Measurements from ENCODE around the gene RUFY2. TPM values are rescaled to one million over a fixed set of nuclear protein-coding genes. Genes with fewer than 3 reads are reported as not detected.

The RUFY2 gene
- polyA plus RNA-seq, 6 donors from 2014 or later: 3.8 to 15.7 (median 11.1) TPM

DNA sequence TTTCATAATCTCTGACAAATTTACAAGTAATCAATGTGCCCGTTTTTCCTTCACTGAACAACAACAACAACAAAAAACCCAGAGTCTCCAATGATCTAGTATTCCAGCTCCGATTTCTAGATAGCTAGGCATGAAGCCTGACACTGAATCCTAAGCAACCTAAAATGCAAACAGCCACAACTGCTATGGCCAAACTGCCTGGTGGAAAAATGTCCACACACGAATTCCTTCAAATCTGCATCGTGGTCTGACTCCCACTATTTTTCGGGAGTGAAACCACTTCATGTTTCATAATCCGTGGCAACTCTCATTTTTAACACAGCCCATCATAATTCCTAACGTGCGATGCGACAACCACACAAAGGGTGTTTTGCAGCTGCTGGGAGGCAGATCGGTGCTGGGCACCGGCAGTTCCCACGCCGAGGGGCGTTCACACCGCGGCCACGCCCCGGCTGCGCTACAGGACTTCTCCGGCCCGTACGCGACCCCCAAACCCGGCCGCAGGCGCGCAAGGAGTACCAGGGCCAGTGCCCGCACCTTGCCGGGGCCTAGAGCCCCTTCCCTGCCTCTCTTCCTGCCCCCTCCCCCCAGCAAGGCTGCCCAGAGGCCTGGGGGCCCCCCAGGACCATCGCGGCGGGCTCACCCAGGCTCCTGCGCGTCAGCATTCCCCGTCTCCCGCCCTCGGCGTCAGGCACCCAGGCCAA, 814 bp downstream of the RUFY2 start:
- peaks cover 9 to 24% (median 12%) of the 10 kb centered on the region in 3 donors for H3K4me1 Mint-ChIP-seq
- H3K9me3 Mint-ChIP-seq: no peaks in the 10 kb centered on the region
- no peaks in the 10 kb centered on the region for H3K27me3 Mint-ChIP-seq
- peaks cover 0 to 3% of the 10 kb centered on the region in 2 donors for H3K36me3 Mint-ChIP-seq
- peak; percentile 4 to 11 for ATAC-seq (ENCODE audit: low read depth in 2 of 2)
- H3K4me3 Mint-ChIP-seq: peak overlapping the region; percentile 89 to 95 (median 92)
- peak overlapping the region; percentile 73 to 94 (median 84) for H3K27ac Mint-ChIP-seq
- no peak for DNase-seq

DNA sequence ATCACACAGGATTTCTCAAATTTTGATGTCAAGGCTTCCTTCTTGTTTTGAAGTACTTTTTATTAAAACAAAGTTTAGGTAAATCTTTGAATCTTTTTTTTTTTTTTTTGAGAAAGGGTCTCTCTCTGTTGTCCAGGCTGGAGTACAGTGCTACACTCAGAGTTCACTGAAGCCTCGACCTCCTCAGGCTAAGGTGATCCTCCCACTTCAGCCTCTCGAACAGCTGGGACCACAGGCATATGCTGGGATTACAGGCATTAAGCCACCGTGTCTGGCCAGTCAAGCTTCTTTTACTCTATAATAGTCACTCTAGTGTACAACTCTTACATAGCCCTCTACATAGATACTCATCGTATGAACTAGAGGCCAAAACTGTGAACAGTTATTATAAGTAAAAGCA, 3.4 kb downstream of the RUFY2 start:
- Mint-ChIP-seq H3K27me3 (no peaks in the 10 kb centered on the region), H3K4me1 (peaks cover 9 to 24% (median 12%) of the 10 kb centered on the region in 3 donors), H3K36me3 (peaks cover 0 to 7% of the 10 kb centered on the region in 2 donors), H3K9me3 (no peaks in the 10 kb centered on the region), H3K4me3 (no peak overlapping the region), H3K27ac (no peak overlapping the region)
- ATAC-seq (ENCODE audit: low read depth in 2 of 2): no peak
- DNase-seq: no peak

GRCh38 chr10:68402276-68402675, 4.8 kb downstream of the RUFY2 start:
- peaks cover 0 to 7% of the 10 kb centered on the region in 2 donors for H3K36me3 Mint-ChIP-seq
- no peaks in the 10 kb centered on the region for H3K27me3 Mint-ChIP-seq
- no peak overlapping the region for H3K4me3 Mint-ChIP-seq
- no peak overlapping the region for H3K27ac Mint-ChIP-seq
- no peak for ATAC-seq (ENCODE audit: low read depth in 2 of 2)
- no peak for DNase-seq
- no peaks in the 10 kb centered on the region for H3K9me3 Mint-ChIP-seq
- H3K4me1 Mint-ChIP-seq: peaks cover 9 to 20% (median 12%) of the 10 kb centered on the region in 3 donors

DNA sequence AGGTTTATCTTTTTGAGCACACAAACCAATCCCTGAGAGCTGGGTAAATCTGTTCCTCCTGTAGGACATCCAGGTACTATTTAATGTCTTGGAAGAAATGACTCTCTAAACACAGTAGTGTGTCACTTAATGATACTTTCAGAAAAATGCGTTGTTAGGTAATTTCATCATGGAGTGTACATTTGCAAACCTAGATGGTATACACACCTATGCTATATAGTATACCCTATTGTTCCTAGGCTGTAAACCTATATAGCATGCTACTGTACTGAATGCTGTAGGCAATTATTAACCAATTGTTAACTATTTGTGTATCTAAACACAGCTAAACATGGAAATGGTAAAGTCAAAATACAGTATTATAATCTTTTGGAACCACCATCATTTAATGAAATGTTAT, 10.1 kb downstream of the RUFY2 start:
- Mint-ChIP-seq H3K27me3 (no peaks in the 10 kb centered on the region), H3K4me3 (no peak overlapping the region), H3K27ac (no peak overlapping the region), H3K9me3 (no peaks in the 10 kb centered on the region), H3K4me1 (no peaks in the 10 kb centered on the region), H3K36me3 (peaks cover 7% of the 10 kb centered on the region in 2 donors)
- ATAC-seq (ENCODE audit: low read depth in 2 of 2): no peak
- no peak for DNase-seq

DNA sequence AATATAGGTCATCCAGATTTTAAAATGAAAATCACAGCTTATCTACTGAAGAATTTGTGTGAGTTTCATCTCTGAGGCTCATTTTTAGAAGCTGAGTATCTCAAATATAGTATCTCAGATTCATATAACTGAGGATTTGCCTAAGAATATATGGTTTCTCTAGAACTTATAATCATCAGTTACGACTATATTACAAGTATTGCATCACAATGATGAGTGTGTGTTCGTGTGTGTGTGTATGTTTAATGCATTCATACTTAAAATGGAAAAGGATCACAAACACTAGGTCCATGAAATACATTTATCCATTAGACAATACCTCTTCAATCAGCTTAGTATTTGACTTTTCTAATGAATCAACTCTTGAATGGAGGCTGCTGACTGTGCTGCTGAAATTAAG, 21.3 kb downstream of the RUFY2 start:
- ATAC-seq (ENCODE audit: low read depth in 2 of 2): no peak
- peaks cover 0 to 11% of the 10 kb centered on the region in 2 donors for H3K36me3 Mint-ChIP-seq
- H3K9me3 Mint-ChIP-seq: no peaks in the 10 kb centered on the region

DNA sequence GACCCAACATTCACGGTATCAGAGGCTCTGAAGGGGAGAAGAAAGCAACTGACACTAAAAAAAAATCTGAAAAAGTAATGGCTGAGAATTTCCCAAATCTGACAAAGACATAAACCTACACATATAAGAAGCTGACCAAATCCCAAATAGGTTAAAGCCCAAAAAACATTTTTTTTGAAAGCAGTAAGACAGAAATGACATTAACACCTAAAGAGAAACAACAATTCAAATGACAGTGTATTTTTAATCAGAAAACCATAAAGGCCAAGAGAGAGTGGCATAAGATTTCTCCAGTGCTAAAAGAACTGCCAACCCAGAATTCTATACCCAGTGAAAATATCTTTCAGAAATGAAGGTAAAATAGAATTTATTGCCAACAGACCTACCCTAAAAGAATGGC, 35.5 kb downstream of the RUFY2 start:
- ATAC-seq (ENCODE audit: low read depth in 2 of 2) (no peak), DNase-seq (no peak)
- Mint-ChIP-seq H3K27ac (peak overlapping the region in 1 of 6 donors; percentile 66), H3K9me3 (peaks cover 0 to 23% (median 16%) of the 10 kb centered on the region in 7 donors), H3K36me3 (peaks cover 28 to 38% of the 10 kb centered on the region in 2 donors), H3K4me1 (no peaks in the 10 kb centered on the region), H3K4me3 (no peak overlapping the region), H3K27me3 (no peaks in the 10 kb centered on the region)

More for the DNA sequence above, 21.3 kb downstream of the RUFY2 start:
- DNase-seq: no peak
- Mint-ChIP-seq H3K4me3 (no peak overlapping the region), H3K4me1 (no peaks in the 10 kb centered on the region), H3K27me3 (no peaks in the 10 kb centered on the region), H3K27ac (no peak overlapping the region)

DNA sequence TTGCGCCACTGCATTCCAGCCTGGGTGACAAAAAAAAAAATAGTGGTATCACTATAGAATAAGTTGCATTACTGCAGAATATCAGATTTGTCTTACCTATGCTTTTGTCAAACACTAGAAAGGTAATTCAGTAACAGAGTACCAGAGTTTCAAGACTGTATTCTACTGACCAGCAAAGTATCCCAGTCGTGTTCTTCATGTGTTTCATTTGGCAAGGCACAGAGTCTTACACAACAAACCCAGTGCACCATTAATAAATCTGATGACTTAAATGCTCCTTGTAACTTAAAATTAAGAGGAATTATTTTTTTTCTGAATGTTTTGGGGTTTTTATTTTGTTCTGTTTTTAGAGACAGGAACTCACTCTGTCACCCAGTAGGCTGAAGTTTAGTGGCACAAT, 40.0 kb downstream of the RUFY2 start:
- Mint-ChIP-seq H3K36me3 (peaks cover 7 to 15% of the 10 kb centered on the region in 2 donors), H3K27ac (no peak overlapping the region), H3K4me3 (no peak overlapping the region), H3K27me3 (no peaks in the 10 kb centered on the region), H3K9me3 (peaks cover 0 to 14% (median 12%) of the 10 kb centered on the region in 7 donors), H3K4me1 (peaks cover 0 to 12% (median 0%) of the 10 kb centered on the region in 3 donors)
- no peak for ATAC-seq (ENCODE audit: low read depth in 2 of 2)
- DNase-seq: no peak

GRCh38 chr10:68366600-68366999, 40.5 kb downstream of the RUFY2 start:
- Mint-ChIP-seq H3K36me3 (peaks cover 7 to 12% of the 10 kb centered on the region in 2 donors), H3K4me3 (no peak overlapping the region), H3K4me1 (peaks cover 0 to 14% (median 0%) of the 10 kb centered on the region in 3 donors), H3K27me3 (no peaks in the 10 kb centered on the region), H3K27ac (no peak overlapping the region), H3K9me3 (peaks cover 0 to 10% (median 9%) of the 10 kb centered on the region in 7 donors)
- ATAC-seq (ENCODE audit: low read depth in 2 of 2) (no peak), DNase-seq (no peak)

DNA sequence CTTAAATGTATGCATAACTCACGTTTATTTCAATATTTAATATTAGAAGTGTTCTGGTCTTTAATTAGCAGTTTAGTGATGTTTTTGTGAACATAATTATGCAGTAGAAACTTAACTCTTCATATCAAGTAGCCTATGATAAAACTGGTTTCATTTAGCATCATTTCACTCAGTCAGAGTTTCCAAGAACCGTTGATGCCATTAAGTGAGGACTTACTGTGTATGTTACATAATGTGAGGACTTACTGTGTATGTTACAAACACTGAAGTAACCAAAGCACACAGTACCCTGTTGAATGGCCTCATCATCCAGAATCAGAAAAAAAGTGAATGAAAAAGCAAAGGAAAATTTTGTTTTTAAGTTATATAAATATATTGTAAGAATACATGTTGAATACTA, 41.5 kb downstream of the RUFY2 start:
- peaks cover 5 to 6% of the 10 kb centered on the region in 2 donors for H3K36me3 Mint-ChIP-seq
- ATAC-seq (ENCODE audit: low read depth in 2 of 2): no peak
- H3K4me1 Mint-ChIP-seq: peaks cover 0 to 14% (median 0%) of the 10 kb centered on the region in 3 donors

DNA sequence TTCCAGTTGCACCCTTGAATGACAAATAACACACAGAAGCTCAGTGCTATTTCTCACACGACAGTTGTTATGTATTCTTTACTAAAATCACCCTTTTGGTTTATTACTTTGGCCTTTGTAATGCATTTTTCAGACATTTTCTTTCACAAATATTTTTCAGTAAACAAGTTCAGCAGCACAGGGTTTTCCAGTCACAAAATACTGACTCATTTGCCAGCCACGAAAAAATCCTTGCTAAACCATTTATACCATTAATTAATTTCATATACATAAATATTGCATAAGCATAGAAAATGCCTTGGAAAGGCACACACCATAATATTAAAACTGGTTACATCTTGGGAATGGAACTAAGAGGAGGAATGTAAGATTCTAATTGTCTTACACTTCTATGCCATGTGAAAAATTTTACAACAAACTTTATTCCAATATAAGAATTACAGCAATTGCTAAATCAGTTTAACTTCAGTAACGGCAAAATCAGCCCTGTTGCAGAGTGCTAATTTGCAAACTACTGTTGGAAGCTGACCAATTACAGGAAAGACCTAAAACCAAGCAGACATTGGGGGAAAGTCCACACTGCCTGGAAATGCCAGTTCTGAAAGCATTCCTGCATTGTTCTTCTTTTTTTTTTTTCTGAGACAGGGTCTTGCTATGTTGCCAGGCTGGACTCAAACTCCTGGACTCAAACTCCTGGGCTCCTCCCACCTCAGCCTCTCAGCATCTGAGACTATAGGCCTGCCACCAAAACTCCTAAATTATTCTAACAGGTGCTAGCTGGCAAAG, 42.8 kb downstream of the RUFY2 start:
- ATAC-seq (ENCODE audit: low read depth in 2 of 2): no peak
- H3K9me3 Mint-ChIP-seq: no peaks in the 10 kb centered on the region
- peak overlapping the region in 1 of 6 donors; percentile 75 for H3K27ac Mint-ChIP-seq
- H3K4me1 Mint-ChIP-seq: peaks cover 0 to 14% (median 0%) of the 10 kb centered on the region in 3 donors
- no peaks in the 10 kb centered on the region for H3K36me3 Mint-ChIP-seq
- no peak overlapping the region for H3K4me3 Mint-ChIP-seq
- no peak for DNase-seq
- H3K27me3 Mint-ChIP-seq: no peaks in the 10 kb centered on the region

More for the DNA sequence above, 41.5 kb downstream of the RUFY2 start:
- no peak for DNase-seq
- Mint-ChIP-seq H3K27ac (no peak overlapping the region), H3K9me3 (peaks cover 0 to 3% (median 2%) of the 10 kb centered on the region in 7 donors), H3K4me3 (no peak overlapping the region), H3K27me3 (no peaks in the 10 kb centered on the region)

GRCh38 chr10:68362590-68362989, 44.5 kb downstream of the RUFY2 start:
- Mint-ChIP-seq H3K27ac (peak overlapping the region in 3 of 6 donors; percentile 38 to 59 (median 56)), H3K4me1 (peaks cover 0 to 14% (median 0%) of the 10 kb centered on the region in 3 donors), H3K27me3 (no peaks in the 10 kb centered on the region), H3K4me3 (no peak overlapping the region), H3K36me3 (no peaks in the 10 kb centered on the region), H3K9me3 (no peaks in the 10 kb centered on the region)
- DNase-seq (peak; percentile 11), ATAC-seq (ENCODE audit: low read depth in 2 of 2) (peak; percentile 39 to 47)

DNA sequence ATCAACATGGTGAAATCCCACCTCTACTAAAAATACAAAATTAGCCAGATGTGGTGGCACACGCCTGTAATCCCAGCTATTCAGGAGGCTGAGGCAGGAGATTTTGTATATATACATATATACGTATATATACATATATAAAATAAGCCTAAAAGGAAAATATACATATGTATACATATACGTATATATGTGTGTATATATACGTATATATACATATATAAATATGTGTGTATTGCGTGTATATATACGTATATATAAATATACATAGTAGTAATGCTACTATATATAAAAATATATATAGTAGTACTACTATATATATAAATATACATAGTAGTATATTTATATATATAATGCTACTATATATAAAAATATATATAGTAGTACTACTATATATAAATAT, 47.9 kb downstream of the RUFY2 start:
- ATAC-seq (ENCODE audit: low read depth in 2 of 2) (no peak), DNase-seq (no peak)
- H3K9me3 Mint-ChIP-seq: no peaks in the 10 kb centered on the region
- H3K36me3 Mint-ChIP-seq: peaks cover 4 to 6% of the 10 kb centered on the region in 2 donors
- H3K27ac Mint-ChIP-seq: no peak overlapping the region
- H3K4me1 Mint-ChIP-seq: peaks cover 0 to 14% (median 0%) of the 10 kb centered on the region in 3 donors
- no peaks in the 10 kb centered on the region for H3K27me3 Mint-ChIP-seq
- no peak overlapping the region for H3K4me3 Mint-ChIP-seq

GRCh38 chr10:68353537-68353936, 53.5 kb downstream of the RUFY2 start:
- H3K4me3 Mint-ChIP-seq: no peak overlapping the region
- peaks cover 0 to 2% (median 0%) of the 10 kb centered on the region in 3 donors for H3K4me1 Mint-ChIP-seq
- H3K9me3 Mint-ChIP-seq: no peaks in the 10 kb centered on the region
- H3K27me3 Mint-ChIP-seq: no peaks in the 10 kb centered on the region
- DNase-seq (no peak), ATAC-seq (ENCODE audit: low read depth in 2 of 2) (no peak)
- H3K27ac Mint-ChIP-seq: no peak overlapping the region
- peaks cover 4 to 21% of the 10 kb centered on the region in 2 donors for H3K36me3 Mint-ChIP-seq

All from naive B cell (primary cell).